AG10803 (cell line): ENCODE results near the gene C1orf115.

Experiments
- DNase-seq: peaks from one replicate; pipeline ENCODE4 v3.0.0; 2010; ENCODE audit warnings: low read depth
- H3K4me3 ChIP-seq: 2 replicates; pipeline ENCODE4 v1.5.1; 2011; ENCODE audit warnings: mild to moderate bottlenecking, low read length, control low read depth
- CTCF ChIP-seq: conservative IDR thresholded peaks from 2 replicates; pipeline ENCODE4 v1.5.1; 2011; ENCODE audit warnings: mild to moderate bottlenecking, low read length, control low read depth, inconsistent platforms

Gene C1orf115

GRCh38 chr1:220690140-220691052, at the start of gene C1orf115:
Gene C1orf115 (plus strand): TSS chr1:220690363. CDS start chr1:220690403, 40 bp downstream.
- DNase-seq = peak; percentile 16

GRCh38 chr1:220642285-220642684, 47.9 kb upstream of the C1orf115 start:
- DNase-seq = no peak
- TF ChIP-seq CTCF = no peak
- no peak overlapping the region for H3K4me3 ChIP-seq

More at GRCh38 chr1:220690140-220691052, at the start of gene C1orf115:
- TF ChIP-seq CTCF = peak; percentile 57
- H3K4me3 ChIP-seq = peak within 1 kb of the TSS; percentile 52

GRCh38 chr1:220652995-220653394, 37.2 kb upstream of the C1orf115 start:
- DNase-seq = no peak
- TF ChIP-seq CTCF = no peak
- H3K4me3 ChIP-seq = no peak overlapping the region

- no peak for DNase-seq
- H3K4me3 ChIP-seq = no peak overlapping the region
- no peak for TF ChIP-seq CTCF
Observed at GRCh38 chr1:220655509-220655908, 34.7 kb upstream of the C1orf115 start.

- DNase-seq = no peak
- TF ChIP-seq CTCF = no peak
- H3K4me3 ChIP-seq = no peak overlapping the region
Observed at GRCh38 chr1:220655961-220656740, 34.0 kb upstream of the C1orf115 start.

- H3K4me3 ChIP-seq = no peak overlapping the region
- DNase-seq = no peak
- TF ChIP-seq CTCF = no peak
Observed at GRCh38 chr1:220666349-220666748, 23.8 kb upstream of the C1orf115 start.

GRCh38 chr1:220669005-220669404, 21.2 kb upstream of the C1orf115 start:
- no peak for TF ChIP-seq CTCF
- DNase-seq = no peak
- no peak overlapping the region for H3K4me3 ChIP-seq
